DMS153 treated with DMSO at 0.1 percent for 48 hours (cell line): ENCODE measurements around the gene NOD1.

Source experiments
- DNase-seq: peaks from one replicate; lab custom pipeline; 2025; ENCODE audit not compliant: unreplicated experiment; lab: John Stamatoyannopoulos, UW

Gene NOD1

DNA sequence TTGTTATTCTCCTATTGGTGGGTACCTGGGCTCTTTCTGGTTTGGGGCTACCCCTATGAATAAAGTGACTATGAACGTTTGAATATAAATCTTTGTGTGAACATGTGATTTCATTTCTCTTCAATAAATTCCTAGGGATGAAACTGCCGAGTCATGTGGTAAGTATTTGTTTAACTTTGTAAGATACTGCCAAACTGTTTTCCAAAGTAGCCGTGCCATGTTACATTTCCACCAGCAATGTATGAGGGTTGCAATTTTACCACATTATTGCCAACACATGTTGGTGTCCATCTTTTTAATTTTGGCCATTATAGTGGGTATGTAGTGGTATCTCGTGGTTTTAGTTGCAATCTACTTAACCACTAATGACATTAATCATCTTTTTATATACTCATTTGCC lies 99.5 kb downstream of the NOD1 start:
- no peak for DNase-seq

DNA sequence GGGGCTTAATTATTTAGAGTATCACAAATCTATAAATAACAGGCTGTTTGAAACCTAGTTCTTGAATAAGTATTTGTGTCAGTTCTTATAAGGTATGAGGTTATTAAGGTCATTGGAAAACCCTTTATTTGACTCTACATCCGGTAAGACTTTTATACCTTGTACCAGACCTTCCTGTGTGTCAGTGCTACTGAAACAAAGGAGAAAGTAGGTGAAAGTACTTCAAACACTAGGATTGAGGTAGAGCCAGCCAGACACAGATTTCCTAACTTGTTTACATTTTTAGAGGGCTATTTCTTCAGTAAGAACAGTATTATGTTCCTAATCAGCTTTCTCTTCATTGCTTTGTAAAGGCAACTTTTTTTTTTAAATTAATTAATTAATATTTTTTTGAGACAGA lies 100.3 kb downstream of the NOD1 start:
- no peak for DNase-seq
